K562 (cell line): Measurements from ENCODE around the gene TTC39B. TPM values are rescaled to one million over a fixed set of nuclear protein-coding genes. Genes with fewer than 3 reads are reported as not detected.

Source experiments
- ATAC-seq: fragments of 200-7000 bp; cut with Tn5 transposase; 3 replicates; pipeline ENCODE4 v1.9.1; 2020; ENCODE audit warnings: moderate library complexity
- BruUV-seq: library from RNA; stranded (reverse); fragments of 400-500 nt; replicated peaks from 2 replicates; lab custom pipeline; 2021; lab: Mats Ljungman, UMichigan
- CTCF ChIA-PET: fragments of 300-600 bp; formaldehyde crosslinking; extraction: SDS; loops from one replicate; lab custom pipeline; 2021; ENCODE audit warnings: low intra/inter-chr PET ratio; lab: Yijun Ruan, JAX
- POLR2A ChIA-PET: fragments of 300-600, 350-650 bp; sonication (Branson Sonifier 250); formaldehyde crosslinking; extraction: SDS; loops from one replicate; lab custom pipeline; 2021; ENCODE audit warnings: antibody characterized with exemption, inconsistent platforms; lab: Yijun Ruan, JAX
- DNase-seq, 4 experiments: peaks; one replicate each; pipeline versions ENCODE4 v3.0.0 to v3.0.0-alpha.2; 2011 to 2018; ENCODE audit warnings: low spot score in 3 of 4, mixed read lengths in 3 of 4; ENCODE audit errors: extremely low read depth in 1 of 4
- FAIRE-seq: peaks from 2 replicates; lab custom pipeline; 2011; peaks lifted over from hg19 to GRCh38; lab: Jason Lieb, UNC
- H2AFZ ChIP-seq: 2 replicates; pipeline ENCODE4 v1.6.0; 2011; ENCODE audit warnings: low read depth, low read length, control low read depth, inconsistent platforms
- H3K27ac ChIP-seq: fragments of 200-600 bp; 3 replicates; pipeline ENCODE4 v1.8.0; 2011; ENCODE audit warnings: low read depth, mild to moderate bottlenecking, control low read depth, inconsistent platforms, low read length, moderate library complexity, mixed read lengths; ENCODE audit errors: extremely low read depth
- H3K27me3 ChIP-seq, 2 experiments: fragments of 300-600 bp in 1 of 2; 2 replicates in 1 of 2; 3 replicates in 1 of 2; pipeline versions ENCODE4 v1.6.0 to v1.8.0; 2011; ENCODE audit warnings: inconsistent platforms in 2 of 2, low read length in 2 of 2, mild to moderate bottlenecking in 1 of 2, mixed read lengths in 1 of 2, moderate library complexity in 1 of 2; ENCODE audit not compliant: control insufficient read depth in 2 of 2, insufficient read depth in 2 of 2
- H3K36me3 ChIP-seq: fragments of 300-600 bp; 3 replicates; pipeline ENCODE4 v1.8.0; 2011; ENCODE audit warnings: mild to moderate bottlenecking, low read length, inconsistent platforms; ENCODE audit not compliant: control insufficient read depth, insufficient read depth
- H3K4me1 ChIP-seq, 2 experiments: fragments of 200-600 bp in 1 of 2; replicated peaks in 1 of 2; 2 replicates in 1 of 2; 3 replicates in 1 of 2; pipeline versions ENCODE4 v1.5.1 to v1.8.0; 2011; ENCODE audit warnings: inconsistent platforms in 2 of 2, low read length in 2 of 2, mild to moderate bottlenecking in 1 of 2, mixed read lengths in 1 of 2, moderate library complexity in 1 of 2; ENCODE audit not compliant: control insufficient read depth in 2 of 2, insufficient read depth in 2 of 2
- H3K4me2 ChIP-seq: 2 replicates; pipeline ENCODE4 v1.6.1; 2011; ENCODE audit warnings: low read length, control low read depth, inconsistent platforms, mixed read lengths; ENCODE audit not compliant: insufficient read depth
- H3K4me3 ChIP-seq: fragments of 200-600 bp; sonication (generic), shearing (Covaris generic); 2 replicates; pipeline ENCODE4 v1.5.1; 2016; ENCODE audit warnings: control low read depth, inconsistent platforms
- H3K79me2 ChIP-seq: fragments of 200-600 bp; 3 replicates; pipeline ENCODE4 v1.8.0; 2011; ENCODE audit warnings: low read length, inconsistent platforms; ENCODE audit not compliant: control insufficient read depth, insufficient read depth
- H3K9ac ChIP-seq, 2 experiments: 2 replicates each; pipeline versions ENCODE4 v1.6.0 to v1.6.1; 2011; ENCODE audit warnings: low read depth in 2 of 2, low read length in 2 of 2, control low read depth in 1 of 2, inconsistent platforms in 1 of 2, mild to moderate bottlenecking in 1 of 2, mixed read lengths in 1 of 2; ENCODE audit not compliant: insufficient read depth in 1 of 2
- H3K9me1 ChIP-seq: one replicate; pipeline ENCODE4 v1.6.0; 2011; ENCODE audit warnings: inconsistent platforms, mild to moderate bottlenecking, low read length, moderate library complexity; ENCODE audit not compliant: control insufficient read depth, insufficient read depth
- H3K9me3 ChIP-seq: replicated peaks from 2 replicates; pipeline ENCODE4 v1.5.1; 2011; ENCODE audit warnings: low read depth, low read length, inconsistent platforms; ENCODE audit not compliant: control insufficient read depth, insufficient read depth
- H4K20me1 ChIP-seq: replicated peaks from 2 replicates; pipeline ENCODE4 v1.6.1; 2011; ENCODE audit warnings: low read length, inconsistent platforms, mixed read lengths; ENCODE audit not compliant: control insufficient read depth, insufficient read depth
- HDAC3 ChIP-seq: fragments of 450-650 bp; IDR thresholded peaks from 2 replicates; pipeline ENCODE4 v1.6.1; 2018; ENCODE audit warnings: borderline replicate concordance, mild to moderate bottlenecking, moderate library complexity; ENCODE audit not compliant: partially characterized antibody
- HNRNPUL1 ChIP-seq: fragments of 200-400 bp; formaldehyde crosslinking; IDR thresholded peaks from 2 replicates; pipeline ENCODE4 v1.6.1; 2017; ENCODE audit warnings: low read length
- KLF1 ChIP-seq: fragments of 450-650 bp; IDR thresholded peaks from 2 replicates; pipeline ENCODE4 v1.6.1; 2016; ENCODE audit warnings: missing genetic modification characterization, missing compliant biosample characterization
- NR1H2 ChIP-seq: sonication (generic); formaldehyde crosslinking; IDR thresholded peaks from 2 replicates; pipeline ENCODE4 v1.4.0; 2020; ENCODE audit warnings: mild to moderate bottlenecking, missing genetic modification reagents
- WGBS: fragments of 100-300 bp; shearing (Covaris generic); methylation state at CpG from one replicate; pipeline ENCODE4 v1.1.6; 2016; ENCODE audit warnings: low coverage, mixed read lengths; ENCODE audit not compliant: insufficient coverage; ENCODE audit errors: missing lambda C conversion rate; 5-methylcytosine and 5-hydroxymethylcytosine counted together
- in situ Hi-C: fragments of 300-500 bp; cut with MboI; formaldehyde crosslinking; loops from 4 replicates; pipeline ENCODE4 v1.15.0; 2018; ENCODE audit warnings: inconsistent platforms, mixed read lengths
- intact Hi-C: fragments of 100-400 bp; cut with micrococcal nuclease; formaldehyde crosslinking; loops from 2 replicates; pipeline ENCODE4 v1.14.2; 2022
- polyA plus RNA-seq, 8 experiments: library from polyadenylated mRNA; depleted of rRNA in 4 of 8; stranded (reverse) in 5 of 8; unstranded in 3 of 8; fragments of >200 nt; fragmentation: Nextera tagmentation in 2 of 8; fragmentation: Illumina TruSeq in 1 of 8; extraction: Ambion mirVana in 2 of 8; extraction: Trizol in 1 of 8; gene quantifications; 2 replicates each; pipeline versions ENCODE4 v1.2.1 to v1.2.3, GENCODE V29; 2011 to 2014; ENCODE audit warnings: inconsistent platforms in 1 of 8, missing spikeins in 1 of 8
- total RNA-seq, 7 experiments: library from RNA; depleted of rRNA in 6 of 7; stranded (reverse); fragments of >200 nt in 6 of 7; fragmentation: Illumina TruSeq in 2 of 7; extraction: Trizol in 2 of 7; gene quantifications; 2 replicates each; pipeline versions ENCODE4 v1.2.1 to v1.2.3, GENCODE V29; 2011 to 2021; ENCODE audit warnings: low replicate concordance in 1 of 7

The TTC39B gene
- total and polyA plus RNA-seq, 9 of the 15 experiments (the other 6 are each of a cell fraction or from before 2014, with no cell fraction given): 0.32 to 1.2 (median 0.95) TPM

GRCh38 chr9:15211815-15212495, 95.1 kb downstream of the TTC39B start:
- Histone ChIP-seq H3K9me3 (no peaks in the 10 kb centered on the region), H3K36me3 (no peaks in the 10 kb centered on the region), H3K27me3 (no peaks in the 10 kb centered on the region; a peak in 1 of 5 replicates), H3K4me2 (no peak overlapping the region), H3K9ac (no peak overlapping the region), H3K4me1 (no peaks in the 10 kb centered on the region), H4K20me1 (no peaks in the 10 kb centered on the region), H2AFZ (no peak overlapping the region), H3K79me2 (no peaks in the 10 kb centered on the region), H3K27ac (no peak overlapping the region), H3K4me3 (no peak overlapping the region), H3K9me1 (no peaks in the 10 kb centered on the region)
- ChIA-PET POLR2A (no interaction called here), CTCF (interaction anchor here (1.2 to 1.5 kb wide), 2 partner anchors 395 to 431 kb away, joined by 3 to 8 read pairs; no protein-coding TSS in a partner anchor)
- BruUV-seq: no TSS peak
- FAIRE-seq (no peak), ATAC-seq (no peak), DNase-seq (no peak)
- in situ Hi-C loops (loop anchor here (10.0 to 25.0 kb wide), 2 partner anchors 203 to 400 kb away; no protein-coding TSS in a partner anchor), intact Hi-C loops (loop anchor here (1.0 to 5.0 kb wide), 2 partner anchors 205 to 394 kb away; no protein-coding TSS in a partner anchor)
- TF ChIP-seq HDAC3 (no peak), HNRNPUL1 (no peak), NR1H2 (CRISPR knock-in tag) (no peak), KLF1 (tag) (no peak)
- 20% methylated on average over 4 of the region's 4 CpGs for WGBS
